DMS114 treated with DMSO at 0.1 percent for 48 hours (cell line): ENCODE measurements around the gene MOB2.

Source experiments
- DNase-seq: peaks from one replicate; lab custom pipeline; 2025; ENCODE audit not compliant: unreplicated experiment; lab: John Stamatoyannopoulos, UW

MOB2 gene

DNA sequence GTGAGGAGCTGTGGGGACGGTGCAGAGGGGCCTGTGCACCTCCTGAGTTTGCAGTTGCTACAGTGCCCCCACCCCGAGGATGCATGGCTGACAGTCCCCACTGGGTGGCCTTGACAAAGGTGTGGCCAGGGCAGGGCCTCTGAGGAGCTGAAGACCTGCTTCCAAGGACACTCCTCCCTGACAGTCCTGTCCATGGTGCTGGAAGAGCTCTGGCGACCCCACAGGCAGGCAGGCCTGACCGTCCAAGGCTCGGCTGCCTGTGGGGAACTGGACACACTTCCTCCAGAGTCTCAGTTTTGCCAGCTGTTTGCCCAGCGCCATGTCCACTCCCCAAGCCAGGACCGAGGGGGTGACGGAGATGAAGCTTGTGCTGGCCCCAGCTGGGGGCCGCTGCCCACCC, 64.1 kb downstream of the MOB2 start:
- no peak for DNase-seq

GRCh38 chr11:1421291-1421690, 65.3 kb downstream of the MOB2 start:
- no peak for DNase-seq

DNA sequence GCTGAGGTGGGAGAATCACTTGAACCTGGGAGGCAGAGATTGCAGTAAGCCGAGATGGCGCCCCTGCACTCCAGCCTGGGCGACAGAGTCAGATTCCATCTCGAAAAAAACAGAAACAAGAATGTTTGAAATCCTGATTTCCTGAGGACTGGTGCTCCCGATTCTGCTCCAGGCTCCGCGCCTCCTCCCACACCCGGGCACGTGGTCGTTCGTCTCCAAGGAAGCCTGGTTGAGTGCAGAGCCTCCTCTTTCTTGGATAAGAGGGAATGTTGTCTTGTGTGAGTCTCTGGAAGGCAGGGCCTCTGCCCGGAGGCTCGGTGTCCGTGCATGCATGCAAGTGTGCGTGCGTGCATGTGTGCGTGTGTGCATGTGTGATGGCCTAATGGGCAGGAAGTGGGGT, 66.8 kb downstream of the MOB2 start:
- DNase-seq, result no peak
